HG03280 (cell line): ENCODE data around the gene TUBA4B.
"Not testable (repeated sequence)": the region's sequence is repeated elsewhere in the genome, so short reads cannot be mapped to it uniquely, and the experiment has no call there.

Experiments used
- ATAC-seq: cut with Tn5 transposase; IDR thresholded peaks from one replicate; pipeline ENCODE4 v1.9.1; 2021; ENCODE audit warnings: mild to moderate bottlenecking, moderate library complexity; ENCODE audit not compliant: unreplicated experiment

The TUBA4B gene

DNA sequence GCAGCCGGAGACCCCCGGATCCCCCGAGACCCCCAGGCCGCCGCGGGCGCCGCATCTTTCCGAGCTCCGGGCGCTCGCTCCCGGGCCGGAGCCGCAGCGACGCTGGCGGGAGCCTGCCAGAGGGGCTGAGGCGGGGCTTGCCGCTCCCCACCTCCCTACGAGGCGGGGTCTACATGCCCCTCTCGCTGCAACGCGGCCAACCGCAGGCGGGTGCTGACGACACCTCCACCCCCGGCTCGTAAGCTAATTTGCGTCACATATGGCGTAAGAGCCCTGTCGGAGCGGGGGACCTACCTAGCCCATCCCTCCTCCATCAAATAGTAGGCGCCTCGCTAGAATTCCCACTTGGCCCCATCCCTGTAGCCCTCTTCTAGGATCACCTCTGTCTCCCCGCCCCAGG is 56.2 kb downstream of the TUBA4B start, which contains the start of gene PTPRN:
Gene PTPRN, minus strand, starts transcription at position 124 of the 400 bp plus-strand sequence. Its CDS starts 69 bp downstream, at position 55.
- ATAC-seq: no peak

GRCh38 chr2:219312683-219313263 is 59.7 kb downstream of the TUBA4B start:
- not testable (repeated sequence) for ATAC-seq

- ATAC-seq: no peak
Observed at GRCh38 chr2:219314804-219315468, 61.9 kb downstream of the TUBA4B start.
